ENCODE results near the gene MCF2L2. TPM values are rescaled to one million over a fixed set of nuclear protein-coding genes. Genes with fewer than 3 reads are reported as not detected.

MCF2L2 gene
- total and polyA plus RNA-seq, 2 donors (not counting 1 experiment from before 2014, with no cell fraction given) = 0.03 to 1.6 TPM

DNA sequence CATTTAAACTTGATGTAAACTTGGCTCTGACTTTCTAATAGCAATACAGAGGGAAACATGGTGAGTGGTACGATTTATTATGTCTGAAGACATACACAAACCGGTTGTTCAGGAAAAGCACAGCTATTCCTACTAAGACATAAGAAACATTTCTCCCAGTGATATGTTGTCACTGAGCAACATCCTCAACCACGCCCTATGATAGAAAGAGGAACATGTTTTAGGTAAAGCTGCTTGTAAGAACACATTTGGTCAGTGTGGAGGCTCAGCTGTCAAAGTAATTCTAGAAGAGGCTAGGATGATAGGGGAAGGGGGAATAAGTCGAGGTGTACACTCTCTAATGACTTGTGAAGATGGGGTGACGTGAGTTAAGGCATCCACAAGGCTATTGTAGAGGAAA, 218.1 kb downstream of the MCF2L2 start:
- Histone ChIP-seq H3K27me3 (replicated peaks in 1 of 4; ENCODE audit: control extremely low read depth in 1 of 4, control insufficient read depth in 3 of 4, insufficient read depth in 4 of 4, low read length in 3 of 4) (peaks cover 0 to 16% (median 11%) of the 10 kb centered on the region in 4 experiments), H4K20me1 (ENCODE audit: control insufficient read depth, insufficient read depth, low read length, poor library complexity, severe bottlenecking) (no peaks in the 10 kb centered on the region), H2AFZ (ENCODE audit: insufficient read depth, low read depth, low read length, poor library complexity, severe bottlenecking) (no peak overlapping the region), H3K4me1 (ENCODE audit: control insufficient read depth in 2 of 2, insufficient read depth in 2 of 2, low read length in 2 of 2) (peaks cover 15 to 21% of the 10 kb centered on the region in 2 donors), H3K4me2 (replicated peaks; ENCODE audit: low read depth, low read length, poor library complexity, severe bottlenecking) (no peak overlapping the region), H3K79me2 (ENCODE audit: control insufficient read depth, insufficient read depth, low read length) (no peaks in the 10 kb centered on the region), H3K27ac (ENCODE audit: low read length in 2 of 2) (no peak overlapping the region), H3K36me3 (replicated peaks in 1 of 2; ENCODE audit: control extremely low read depth in 1 of 2, control insufficient read depth in 1 of 2, extremely low read depth in 1 of 2, insufficient read depth in 2 of 2, low read length in 1 of 2) (no peaks in the 10 kb centered on the region), H3K4me3 (ENCODE audit: control extremely low read depth in 1 of 5, extremely low read depth in 1 of 5, insufficient read depth in 1 of 5, low read depth in 2 of 5, low read length in 4 of 5) (no peak overlapping the region), H3K9me3 (ENCODE audit: control extremely low read depth in 1 of 3, control insufficient read depth in 2 of 3, insufficient read depth in 1 of 3, low read length in 2 of 3) (no peaks in the 10 kb centered on the region), H3K9ac (ENCODE audit: low read length) (no peak overlapping the region)
- POLR2A ChIA-PET = no interaction called here
- Mint-ChIP-seq H3K9me3 (ENCODE audit: insufficient read depth) (no peaks in the 10 kb centered on the region), H3K4me3 (no peak overlapping the region), H3K27ac (no peak overlapping the region), H3K4me1 (peaks cover 25% of the 10 kb centered on the region), H3K27me3 (peaks cover 45% of the 10 kb centered on the region)
- no CpG with 5 or more reads among the region's 5 CpGs for WGBS (ENCODE audit: insufficient coverage)
- intact Hi-C loops (cut with micrococcal nuclease) = no loop called here
- DNase-seq (no peak), ATAC-seq (ENCODE audit: low read depth) (no peak)
- CTCF ChIA-PET = interaction anchor here (1.1 kb wide), 1 partner anchor 18 kb away, joined by 4 read pairs; no protein-coding TSS in a partner anchor
- TF ChIP-seq, protein P1, sequence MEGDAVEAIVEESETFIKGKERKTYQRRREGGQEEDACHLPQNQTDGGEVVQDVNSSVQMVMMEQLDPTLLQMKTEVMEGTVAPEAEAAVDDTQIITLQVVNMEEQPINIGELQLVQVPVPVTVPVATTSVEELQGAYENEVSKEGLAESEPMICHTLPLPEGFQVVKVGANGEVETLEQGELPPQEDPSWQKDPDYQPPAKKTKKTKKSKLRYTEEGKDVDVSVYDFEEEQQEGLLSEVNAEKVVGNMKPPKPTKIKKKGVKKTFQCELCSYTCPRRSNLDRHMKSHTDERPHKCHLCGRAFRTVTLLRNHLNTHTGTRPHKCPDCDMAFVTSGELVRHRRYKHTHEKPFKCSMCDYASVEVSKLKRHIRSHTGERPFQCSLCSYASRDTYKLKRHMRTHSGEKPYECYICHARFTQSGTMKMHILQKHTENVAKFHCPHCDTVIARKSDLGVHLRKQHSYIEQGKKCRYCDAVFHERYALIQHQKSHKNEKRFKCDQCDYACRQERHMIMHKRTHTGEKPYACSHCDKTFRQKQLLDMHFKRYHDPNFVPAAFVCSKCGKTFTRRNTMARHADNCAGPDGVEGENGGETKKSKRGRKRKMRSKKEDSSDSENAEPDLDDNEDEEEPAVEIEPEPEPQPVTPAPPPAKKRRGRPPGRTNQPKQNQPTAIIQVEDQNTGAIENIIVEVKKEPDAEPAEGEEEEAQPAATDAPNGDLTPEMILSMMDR (IDR thresholded peaks at IDR 0.05) = no peak
- no peak for TF ChIP-seq EZH2 (IDR thresholded peaks at IDR 0.05; ENCODE audit: borderline replicate concordance, insufficient read depth, low read depth, low read length, poor library complexity, severe bottlenecking)

DNA sequence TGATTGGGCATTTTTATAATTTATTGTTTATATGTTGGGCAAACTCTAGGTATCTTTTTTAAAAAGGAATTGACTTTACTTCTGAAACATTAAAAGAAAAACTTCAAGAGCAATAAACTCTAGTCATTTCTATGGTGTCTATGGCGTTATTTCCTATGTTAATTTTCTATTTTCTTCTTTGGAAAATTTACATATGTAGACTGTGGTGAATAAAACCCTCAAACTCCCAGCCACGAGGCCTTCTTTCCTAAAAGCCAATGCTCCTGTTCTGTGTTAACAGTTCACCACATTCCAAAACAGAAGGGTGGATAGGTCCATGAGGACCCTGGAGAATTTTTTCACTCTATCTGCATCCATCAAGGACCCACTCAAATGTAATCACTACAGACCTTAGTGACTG, 219.6 kb downstream of the MCF2L2 start:
- Histone ChIP-seq H3K27me3 (replicated peaks in 1 of 4; ENCODE audit: control extremely low read depth in 1 of 4, control insufficient read depth in 3 of 4, insufficient read depth in 4 of 4, low read length in 3 of 4) (peaks cover 0 to 16% (median 9%) of the 10 kb centered on the region in 4 experiments), H3K9me3 (ENCODE audit: control extremely low read depth in 1 of 3, control insufficient read depth in 2 of 3, insufficient read depth in 1 of 3, low read length in 2 of 3) (peaks cover 0 to 3% (median 0%) of the 10 kb centered on the region in 3 donors), H4K20me1 (ENCODE audit: control insufficient read depth, insufficient read depth, low read length, poor library complexity, severe bottlenecking) (no peaks in the 10 kb centered on the region), H2AFZ (ENCODE audit: insufficient read depth, low read depth, low read length, poor library complexity, severe bottlenecking) (no peak overlapping the region), H3K4me3 (ENCODE audit: control extremely low read depth in 1 of 5, extremely low read depth in 1 of 5, insufficient read depth in 1 of 5, low read depth in 2 of 5, low read length in 4 of 5) (no peak overlapping the region), H3K4me1 (ENCODE audit: control insufficient read depth in 2 of 2, insufficient read depth in 2 of 2, low read length in 2 of 2) (peaks cover 13 to 21% of the 10 kb centered on the region in 2 donors), H3K4me2 (replicated peaks; ENCODE audit: low read depth, low read length, poor library complexity, severe bottlenecking) (no peak overlapping the region), H3K36me3 (replicated peaks in 1 of 2; ENCODE audit: control extremely low read depth in 1 of 2, control insufficient read depth in 1 of 2, extremely low read depth in 1 of 2, insufficient read depth in 2 of 2, low read length in 1 of 2) (no peaks in the 10 kb centered on the region), H3K27ac (ENCODE audit: low read length in 2 of 2) (no peak overlapping the region), H3K9ac (ENCODE audit: low read length) (no peak overlapping the region), H3K79me2 (ENCODE audit: control insufficient read depth, insufficient read depth, low read length) (no peaks in the 10 kb centered on the region)
- ChIA-PET POLR2A (no interaction called here), CTCF (no interaction called here)
- no peak for TF ChIP-seq EZH2 (IDR thresholded peaks at IDR 0.05; ENCODE audit: borderline replicate concordance, insufficient read depth, low read depth, low read length, poor library complexity, severe bottlenecking)
- TF ChIP-seq, protein P1 (IDR thresholded peaks at IDR 0.05) = no peak
- ATAC-seq (ENCODE audit: low read depth) (no peak), DNase-seq (no peak)
- intact Hi-C loops (cut with micrococcal nuclease) = no loop called here
- WGBS (ENCODE audit: insufficient coverage) = no CpG with 5 or more reads among the region's 2 CpGs
- peaks cover 42% of the 10 kb centered on the region for H3K27me3 Mint-ChIP-seq
- no peak overlapping the region for H3K27ac Mint-ChIP-seq
- H3K4me1 Mint-ChIP-seq = peaks cover 20% of the 10 kb centered on the region
- peaks cover 2% of the 10 kb centered on the region for H3K9me3 Mint-ChIP-seq (ENCODE audit: insufficient read depth)
- no peak overlapping the region for H3K4me3 Mint-ChIP-seq

Data from B cell (primary cell).